HG02623 (cell line): ENCODE measurements around the gene UBR1.
"Not testable (repeated sequence)": the region's sequence is repeated elsewhere in the genome, so short reads cannot be mapped to it uniquely, and the experiment has no call there.

Experiments used
- ATAC-seq: cut with Tn5 transposase; IDR thresholded peaks from one replicate; pipeline ENCODE4 v1.9.1; 2021; ENCODE audit warnings: moderate library complexity; ENCODE audit not compliant: unreplicated experiment

UBR1 gene

DNA sequence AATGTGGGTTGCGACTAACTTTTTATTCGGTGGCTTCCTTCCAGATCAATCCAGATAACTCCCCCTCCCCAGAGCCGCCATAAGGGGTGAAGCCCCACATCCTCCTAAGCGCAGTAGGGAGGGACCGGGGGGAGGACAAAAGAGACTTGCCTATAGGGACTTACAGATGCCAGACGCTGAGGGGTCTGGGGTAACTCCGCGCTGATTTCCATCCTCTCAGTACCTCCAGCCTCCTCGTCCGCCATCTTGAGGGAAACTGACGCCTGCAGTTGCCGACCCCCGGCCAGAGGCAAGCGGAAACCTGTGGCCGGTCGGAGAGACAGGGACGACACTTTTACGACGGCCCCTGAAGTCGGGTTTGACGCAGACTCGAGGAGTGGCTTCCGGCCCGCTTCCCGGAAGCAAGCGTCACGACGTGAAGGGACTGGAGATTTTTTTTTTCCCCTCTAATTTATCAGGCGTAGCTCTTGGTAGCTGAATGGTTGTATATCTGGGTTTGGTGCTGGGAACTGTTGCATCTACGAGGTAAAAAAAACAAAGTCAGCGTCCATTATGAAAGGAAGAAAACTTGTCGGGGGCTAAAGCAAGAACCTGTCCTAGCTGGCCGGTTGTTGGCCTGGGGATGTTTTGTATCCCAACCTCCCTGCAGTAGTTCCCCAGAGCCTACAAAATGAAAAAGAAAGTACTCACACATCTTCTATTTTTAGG, at the start of gene UBR1:
Gene UBR1 (minus strand): TSS at position 261 of the 708 bp plus-strand sequence. CDS start 16 bp downstream, at position 245.
- ATAC-seq = peak; percentile 85

DNA sequence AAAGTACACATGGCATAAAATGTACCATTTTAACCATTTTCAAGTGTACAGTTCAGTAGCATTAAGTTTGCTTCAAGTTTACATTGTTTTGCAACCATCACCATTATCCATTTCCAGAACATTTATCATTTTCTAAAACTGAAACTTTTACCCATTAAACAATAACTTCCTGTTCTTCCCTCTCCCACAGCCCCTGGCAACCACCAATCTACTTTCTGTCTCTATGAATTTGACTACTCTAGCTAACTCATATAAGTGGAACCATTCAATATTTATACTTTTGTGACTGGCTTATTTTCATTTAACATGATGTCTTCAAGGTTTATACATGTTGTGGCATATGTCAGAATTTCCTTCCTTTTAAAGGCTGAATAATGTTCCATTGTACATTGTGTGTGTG, 47.4 kb upstream of the UBR1 start:
- ATAC-seq = no peak

DNA sequence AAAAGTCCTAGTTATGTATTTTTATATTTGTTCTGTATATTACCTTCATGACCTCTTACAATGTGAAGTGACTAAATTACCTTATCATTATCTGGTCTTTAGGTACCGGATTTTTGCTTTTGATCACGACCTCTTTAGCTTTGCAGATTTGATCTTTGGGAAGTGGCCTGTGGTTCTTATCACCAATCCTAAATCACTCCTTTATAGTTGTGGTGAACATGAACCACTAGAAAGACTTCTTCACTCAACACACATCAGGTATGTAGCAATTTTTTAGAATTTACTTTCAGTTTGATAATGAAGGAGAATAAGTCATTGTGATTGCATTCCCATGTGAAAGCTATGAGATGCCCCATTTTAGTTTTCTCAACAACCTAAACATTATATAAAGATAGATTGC, 45.9 kb upstream of the UBR1 start:
- no peak for ATAC-seq

DNA sequence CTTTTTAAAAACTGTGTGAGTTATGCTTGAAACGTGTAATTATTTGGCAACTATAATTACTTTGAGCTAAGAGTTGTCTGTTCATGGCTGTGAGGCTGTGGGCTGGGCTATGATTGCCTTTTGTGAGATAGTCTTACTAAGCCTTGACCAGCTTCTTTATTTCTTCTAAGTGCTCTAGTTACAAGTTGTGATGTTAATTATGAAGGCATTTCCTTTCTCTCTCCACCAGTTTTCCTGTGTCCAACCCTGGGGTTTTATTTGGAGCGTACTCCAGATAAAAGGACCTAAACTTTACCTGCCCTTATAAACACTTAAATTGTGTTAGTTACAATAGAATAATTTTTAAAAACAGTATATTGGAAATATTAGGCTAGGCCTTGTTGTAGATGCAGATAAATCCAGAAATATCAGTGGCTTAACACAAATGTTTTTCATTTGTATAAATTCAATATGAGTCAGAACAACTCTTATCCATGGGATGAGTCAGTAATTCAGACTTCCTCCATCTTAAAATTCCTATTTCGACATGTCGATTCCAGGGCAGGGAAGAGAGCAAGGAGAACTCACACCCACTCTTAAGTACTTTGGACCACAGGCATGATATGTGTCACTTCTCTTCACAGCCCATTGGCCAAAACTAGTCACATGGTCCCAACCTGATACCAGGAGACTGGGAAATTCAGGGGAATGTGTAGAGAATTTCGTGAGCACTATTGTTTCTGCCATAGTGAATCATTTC, 44.5 kb upstream of the UBR1 start:
- no peak for ATAC-seq

DNA sequence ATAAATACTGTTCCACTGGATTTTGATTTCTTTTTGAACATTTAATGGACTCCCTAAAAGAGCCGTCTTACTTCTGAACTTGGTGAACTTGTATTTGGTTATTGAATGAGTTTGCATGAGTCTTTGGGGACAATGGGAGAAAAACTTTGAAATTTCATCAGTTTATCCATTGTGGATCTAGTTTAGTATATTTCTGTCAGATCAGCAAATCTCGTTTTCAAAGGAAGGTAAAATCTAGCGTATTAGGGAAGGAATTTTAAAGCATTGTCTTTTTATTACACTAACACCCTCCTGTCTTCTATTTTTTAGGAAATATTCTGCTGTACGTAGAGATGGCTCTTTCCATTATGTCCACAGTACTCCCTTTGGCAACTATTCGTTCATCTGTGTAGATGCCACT, 40.3 kb upstream of the UBR1 start:
- no peak for ATAC-seq

DNA sequence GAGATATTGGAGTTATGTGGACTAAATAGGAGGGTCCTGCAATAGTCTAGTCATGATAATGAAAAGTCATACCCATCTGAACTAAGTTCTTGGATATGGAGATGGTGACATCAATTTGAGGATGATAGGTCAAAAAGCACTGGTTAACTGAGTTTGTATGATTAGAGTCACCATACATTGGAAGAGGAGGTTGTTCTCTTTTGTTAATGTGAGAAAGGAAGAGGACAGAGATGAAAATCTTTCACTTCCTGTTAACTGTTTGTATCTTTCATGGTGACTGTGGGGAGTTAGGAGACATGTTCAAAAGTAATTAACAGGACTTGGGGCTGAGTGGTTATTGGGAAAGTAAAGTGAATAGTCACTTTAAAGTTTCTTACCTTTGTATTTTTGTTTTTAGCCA, 38.7 kb upstream of the UBR1 start:
- no peak for ATAC-seq

DNA sequence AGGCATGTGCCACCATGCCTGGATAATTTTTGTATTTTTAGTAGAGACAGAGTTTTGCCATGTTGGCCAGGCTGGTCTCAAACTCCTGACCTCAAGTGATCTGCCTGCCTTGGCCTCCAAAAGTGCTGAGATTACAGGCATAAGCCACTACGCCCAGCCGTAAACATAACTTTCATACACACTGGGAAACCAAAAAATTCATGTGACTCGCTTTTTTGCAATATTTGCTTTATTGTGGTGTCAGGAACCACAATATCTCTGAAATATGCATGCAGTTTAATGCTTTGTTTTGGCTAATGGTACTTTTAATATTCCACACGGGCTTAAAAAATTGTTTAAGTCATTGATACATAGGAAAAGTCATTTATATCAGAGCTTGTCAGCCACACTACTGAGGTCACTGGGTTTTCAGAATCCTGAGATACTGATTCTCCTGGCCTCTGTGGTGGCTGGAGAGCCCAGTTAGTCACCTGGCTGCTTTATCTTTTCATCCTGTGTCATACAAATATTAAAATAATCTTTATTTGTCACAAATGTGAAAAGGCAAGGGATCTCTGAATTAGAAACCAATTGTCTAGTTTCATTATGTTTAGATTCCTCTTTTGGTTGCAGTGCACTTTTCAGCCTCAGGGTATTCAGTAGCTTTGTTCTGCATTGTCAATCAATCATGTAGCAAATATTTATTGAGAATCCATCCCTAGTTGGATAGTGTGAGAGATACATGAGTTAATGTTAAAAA, 37.5 kb upstream of the UBR1 start:
- ATAC-seq = no peak

DNA sequence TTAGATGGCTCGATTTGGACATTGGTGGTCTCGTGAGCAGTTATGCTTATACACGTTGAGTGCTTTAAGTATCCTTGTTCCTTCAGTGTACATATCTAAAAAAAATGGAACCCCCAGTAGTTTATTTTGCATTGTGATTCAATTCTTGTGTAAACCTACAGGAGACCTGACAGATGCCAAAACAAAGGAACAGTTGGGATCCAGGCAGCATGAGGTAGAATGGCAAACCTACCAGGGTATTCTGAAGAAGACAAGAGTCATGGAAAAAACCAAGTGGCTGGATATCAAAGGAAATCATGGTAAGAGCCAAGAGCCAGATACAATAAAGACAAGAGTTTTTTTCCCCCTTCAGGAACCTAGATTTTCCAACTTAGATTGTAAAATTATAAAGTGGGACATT, 29.5 kb upstream of the UBR1 start:
- ATAC-seq = no peak

DNA sequence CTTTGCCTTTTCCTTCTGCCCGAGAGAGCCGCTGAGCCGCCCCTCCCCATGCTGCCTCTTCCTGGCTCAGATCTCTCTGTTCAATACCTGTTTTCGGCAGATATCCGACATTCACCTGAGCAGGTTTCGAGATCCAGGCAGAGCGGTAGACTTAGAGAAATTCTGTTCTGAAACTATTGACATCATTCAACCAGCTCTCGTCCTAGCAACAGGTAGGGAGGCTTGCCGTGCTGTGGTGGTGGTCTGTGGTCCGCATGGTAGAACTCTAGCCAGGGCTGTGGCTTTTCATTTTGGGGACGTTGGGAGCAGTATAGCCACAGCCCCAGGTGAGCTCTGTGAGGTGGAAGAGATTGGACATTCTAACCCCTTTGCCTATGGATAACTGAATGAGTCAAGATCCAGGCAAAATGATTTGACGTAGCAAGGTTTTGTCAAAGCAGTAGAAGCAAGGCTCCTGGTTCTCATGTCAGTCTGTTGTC, 28.4 kb upstream of the UBR1 start:
- peak; percentile 25 for ATAC-seq

DNA sequence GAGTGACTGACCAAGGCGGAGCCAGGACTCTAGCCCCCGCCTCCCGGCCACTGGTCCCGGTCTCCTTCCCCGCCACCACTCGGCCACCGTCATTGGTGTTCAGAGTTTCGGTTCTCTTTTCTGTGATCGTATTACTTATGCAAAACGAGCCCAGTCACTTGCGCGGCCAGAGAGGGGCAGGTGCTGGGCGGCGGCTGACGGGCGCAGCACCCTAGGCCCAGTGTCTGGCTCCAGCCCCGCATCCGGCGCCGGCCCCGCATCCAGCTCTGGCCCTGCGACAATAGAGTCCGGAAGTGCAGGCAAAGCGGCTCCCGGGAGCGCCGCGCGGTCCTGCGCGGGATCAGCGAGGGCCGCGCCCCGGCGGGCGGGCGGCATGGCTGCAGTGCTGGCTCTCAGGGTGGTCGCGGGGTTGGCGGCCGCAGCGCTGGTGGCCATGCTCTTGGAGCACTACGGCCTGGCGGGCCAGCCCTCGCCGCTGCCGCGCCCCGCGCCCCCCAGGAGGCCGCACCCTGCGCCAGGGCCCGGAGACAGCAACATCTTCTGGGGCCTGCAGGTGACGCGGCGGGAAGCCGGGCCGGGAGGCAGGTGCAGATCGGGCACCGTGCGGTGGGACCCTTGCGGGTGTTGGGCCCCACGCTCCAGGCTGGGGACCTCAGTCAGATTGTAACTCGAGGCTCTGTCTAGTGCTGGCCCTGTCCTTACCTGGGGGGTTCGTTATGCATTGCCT, 27.8 kb upstream of the UBR1 start, which contains the start of gene TMEM62:
Gene TMEM62 (plus strand): TSS at position 157 of the 727 bp plus-strand sequence. CDS start 217 bp downstream, at position 374.
- ATAC-seq = peak; percentile 88

DNA sequence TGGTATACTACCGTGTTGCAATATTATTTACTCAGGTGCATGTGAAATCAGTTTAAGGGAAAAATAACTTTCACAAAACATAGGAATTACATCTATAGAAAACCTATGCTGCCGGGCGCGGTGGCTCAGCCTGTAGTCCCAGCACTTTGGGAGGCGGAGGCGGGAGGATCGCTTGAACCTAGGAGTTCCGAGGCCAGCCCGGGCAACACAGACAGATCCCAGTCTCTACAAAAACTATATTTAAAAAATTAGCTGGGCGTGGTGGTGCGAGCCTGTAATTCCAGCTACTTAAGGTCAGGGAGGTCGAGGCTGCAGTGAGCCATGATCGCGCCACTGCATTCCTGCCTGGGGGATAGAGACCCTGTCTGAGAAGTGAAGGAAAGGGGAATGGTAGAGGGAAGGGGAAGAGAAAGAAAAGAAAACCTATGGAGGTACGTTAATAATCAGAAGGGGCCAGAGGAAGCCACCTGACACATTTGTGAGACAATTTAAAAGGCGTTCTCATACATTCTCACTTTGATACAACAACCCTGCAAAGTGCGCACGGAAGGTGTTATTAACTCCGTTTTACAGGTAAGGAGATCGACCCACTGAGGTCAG, 27.1 kb upstream of the UBR1 start:
- ATAC-seq = no peak

DNA sequence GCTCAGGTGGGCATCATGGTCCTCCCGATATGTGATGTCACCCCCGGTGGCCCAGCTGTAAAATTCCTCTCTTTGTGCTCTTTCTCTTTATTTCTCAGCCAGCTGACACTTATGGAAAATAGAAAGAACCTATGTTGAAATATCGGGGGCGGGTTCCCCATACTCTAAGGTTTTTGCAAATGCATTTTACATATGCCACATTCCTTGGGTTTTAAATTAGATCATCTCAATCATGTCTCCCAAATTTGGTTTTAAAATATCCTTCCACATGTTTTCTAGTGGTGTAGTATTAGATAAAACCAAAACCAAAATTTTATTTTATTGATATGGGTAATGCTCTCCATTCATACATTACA, 23.1 kb upstream of the UBR1 start:
- no peak for ATAC-seq

DNA sequence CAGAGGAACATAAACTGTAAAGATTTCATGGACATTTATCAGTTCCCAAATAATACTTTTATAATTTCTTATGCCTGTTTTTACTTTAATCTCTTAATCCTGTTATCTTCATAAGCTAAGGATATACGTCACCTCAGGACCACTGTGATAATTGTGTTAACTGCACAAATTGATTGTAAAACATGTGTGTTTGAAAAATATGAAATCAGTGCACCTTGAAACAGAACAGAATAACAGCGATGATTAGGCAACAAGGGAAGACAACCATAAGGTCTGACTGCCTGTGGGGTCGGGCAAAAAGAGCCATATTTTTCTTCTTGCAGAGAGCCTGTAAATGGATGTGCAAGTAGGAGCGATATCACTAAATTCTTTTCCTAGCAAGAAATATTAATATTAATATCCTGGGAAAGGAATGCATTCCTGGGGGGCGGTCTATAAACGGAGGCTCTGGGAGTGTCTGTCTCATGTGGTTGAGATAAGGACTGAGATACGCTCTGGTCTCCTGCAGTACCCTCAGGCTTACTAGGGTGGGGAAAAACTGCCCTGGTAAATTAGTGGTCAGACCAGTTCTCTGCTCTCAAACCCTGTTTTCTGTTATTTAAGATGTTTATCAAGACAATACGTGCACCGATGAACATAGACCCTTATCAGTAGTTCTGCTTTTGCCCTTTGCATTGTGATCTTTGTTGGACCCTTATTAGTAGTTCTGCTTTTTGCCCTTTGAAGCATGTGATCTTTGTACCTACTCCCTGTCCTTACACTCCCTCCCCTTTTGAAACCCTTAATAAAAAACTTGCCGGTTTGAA, 22.5 kb upstream of the UBR1 start:
- not testable (repeated sequence) for ATAC-seq

DNA sequence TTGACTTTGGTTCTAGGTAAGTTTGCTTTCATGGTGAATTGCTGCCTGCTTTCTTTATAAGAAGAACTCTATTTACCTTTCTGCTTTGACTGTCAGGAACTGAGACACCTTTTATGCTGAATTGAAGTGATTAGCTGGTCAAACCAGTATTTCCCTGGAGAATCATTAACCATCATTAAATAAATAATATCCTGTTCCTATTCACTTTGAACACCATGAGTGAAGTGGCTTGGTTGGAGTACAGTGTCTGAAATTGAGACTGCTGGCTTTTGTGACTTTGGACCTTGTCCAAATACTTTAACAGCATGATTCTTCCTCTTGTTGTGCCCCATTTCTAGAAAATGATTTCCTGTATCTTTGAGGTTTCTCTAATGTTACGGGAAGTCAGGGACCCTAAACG, 21.9 kb upstream of the UBR1 start:
- ATAC-seq = no peak

DNA sequence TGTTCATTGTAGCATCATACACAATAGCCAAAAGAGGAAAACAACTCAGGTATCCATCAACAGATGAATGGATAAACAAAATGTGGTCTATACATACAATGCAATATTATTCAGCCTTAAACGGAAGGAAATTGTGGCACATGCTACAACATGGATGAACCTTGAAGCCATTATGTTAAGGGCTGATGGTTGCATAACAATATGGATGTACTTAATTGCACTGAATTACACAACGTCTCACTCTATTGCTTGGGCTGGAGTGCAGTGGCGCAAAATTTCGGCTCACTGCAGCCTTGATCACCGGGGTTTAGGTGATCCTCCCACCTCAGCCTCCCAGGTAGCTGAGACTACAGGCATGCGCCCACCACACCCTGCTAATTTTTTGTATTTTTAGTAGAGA, 20.5 kb upstream of the UBR1 start:
- ATAC-seq = no peak

DNA sequence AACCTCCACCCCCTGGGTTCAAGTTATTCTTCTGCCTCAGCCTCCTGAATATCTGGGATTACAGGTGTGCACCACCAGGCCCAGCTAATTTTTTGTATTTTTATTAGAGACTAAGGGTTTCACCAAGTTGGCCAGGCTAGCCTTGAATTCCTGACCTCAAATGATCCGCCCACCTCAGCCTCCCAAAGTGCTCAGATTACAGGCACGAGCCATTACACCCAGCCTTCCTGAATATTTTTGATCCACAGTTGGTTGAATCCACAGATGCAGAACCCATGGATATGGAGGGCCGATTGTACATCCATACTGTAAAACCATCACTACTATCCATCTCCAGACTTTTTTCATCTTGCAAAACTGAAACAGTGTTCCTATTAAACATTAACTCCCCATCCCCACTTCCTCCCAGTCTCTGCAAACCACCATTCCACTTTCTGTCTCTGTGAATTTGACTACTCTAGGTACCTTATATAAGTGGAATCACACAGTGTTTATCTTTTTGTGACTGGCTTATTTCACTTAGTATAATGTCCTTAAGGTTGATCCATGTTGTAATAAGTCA, 19.3 kb upstream of the UBR1 start:
- ATAC-seq = no peak

DNA sequence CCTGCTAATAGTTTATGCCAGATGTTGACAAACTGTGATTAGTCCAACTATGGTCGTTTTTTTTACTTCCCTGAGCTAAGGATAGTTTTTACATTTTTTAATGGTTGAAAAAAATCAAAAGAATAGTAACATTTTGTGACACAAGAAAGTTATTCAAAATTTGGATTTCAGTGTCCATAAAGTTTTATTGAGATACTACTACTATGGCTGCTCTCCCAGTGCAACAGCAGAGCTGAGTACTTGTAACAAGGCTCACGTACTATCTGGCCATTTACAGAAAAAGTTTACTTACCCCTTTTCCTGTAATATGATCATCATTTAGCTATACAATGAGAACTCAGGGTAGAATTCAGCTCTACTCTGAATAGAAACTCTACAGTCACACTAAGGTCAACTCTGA, 16.0 kb upstream of the UBR1 start:
- no peak for ATAC-seq

DNA sequence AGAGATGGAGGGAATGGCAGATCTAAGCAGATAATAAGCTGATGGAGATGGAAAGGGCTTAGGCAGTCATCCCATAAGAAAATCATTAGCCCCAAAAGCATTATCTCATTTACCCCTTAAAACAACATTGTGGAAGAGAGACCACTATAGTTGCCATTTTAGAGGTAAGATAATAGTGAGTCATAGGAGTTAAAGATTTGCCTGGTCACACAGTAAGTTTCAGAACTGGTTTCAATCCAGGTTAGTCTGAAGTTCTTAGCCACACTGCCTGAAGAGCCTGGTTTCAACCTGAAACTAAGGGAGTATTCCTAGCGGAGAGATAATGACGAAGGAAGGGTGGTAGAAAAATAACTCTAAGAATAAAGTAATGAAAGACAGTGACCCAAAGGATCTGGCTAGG, 13.0 kb upstream of the UBR1 start:
- no peak for ATAC-seq

DNA sequence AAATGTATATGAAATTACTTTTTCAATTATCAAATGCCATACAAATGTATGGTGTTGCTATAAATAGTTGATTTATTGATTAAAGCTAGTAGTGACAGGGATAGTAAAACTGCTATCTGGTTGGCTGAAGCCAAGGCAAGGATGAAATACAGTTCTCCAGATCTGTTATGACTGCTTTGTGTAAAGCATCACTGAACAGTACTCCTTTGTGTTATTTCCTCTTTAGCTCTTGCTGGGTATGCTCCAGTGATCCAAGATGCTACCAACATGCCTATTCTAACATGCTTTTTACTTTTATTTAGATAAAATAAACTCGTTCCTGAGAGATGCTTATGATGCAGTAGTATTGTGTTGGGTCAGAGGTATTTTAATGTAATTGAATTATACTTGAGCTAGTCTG, 12.4 kb upstream of the UBR1 start:
- ATAC-seq = no peak

DNA sequence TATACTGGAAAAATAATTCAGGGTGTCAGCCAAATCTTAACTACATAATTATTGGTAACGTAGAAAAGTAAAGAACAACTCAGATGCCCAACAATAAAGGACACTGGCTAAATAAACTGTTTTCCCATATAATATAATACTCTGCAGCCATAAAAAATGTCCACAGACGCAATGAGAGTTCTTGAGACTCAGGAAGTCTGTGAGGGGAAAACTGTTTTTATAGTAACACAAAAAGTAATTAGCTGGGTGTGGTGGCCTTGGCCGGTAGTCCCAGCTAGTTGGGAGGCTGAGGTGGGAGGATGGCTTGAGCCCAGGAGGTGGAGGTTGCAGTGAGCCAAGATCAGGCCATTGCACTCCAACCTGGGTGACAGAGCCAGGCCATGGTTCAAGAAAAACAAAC, 5.5 kb upstream of the UBR1 start:
- ATAC-seq = no peak
